Osteocyte (in vitro differentiated cells): ENCODE measurements around the gene ANGPTL4. TPM values are rescaled to one million over a fixed set of nuclear protein-coding genes. Genes with fewer than 3 reads are reported as not detected.
A peak's percentile ranks its signal among the peaks of the same experiment; 100 is the strongest.

ENCODE experiments used
- DNase-seq: peaks from one replicate; pipeline ENCODE4 v3.0.0; 2021; ENCODE audit warnings: mixed read lengths; ENCODE audit not compliant: unreplicated experiment; ENCODE audit errors: extremely low spot score
- H3K27ac Mint-ChIP-seq: one replicate; pipeline ENCODE4 v1.8.0; 2021; ENCODE audit warnings: mild to moderate bottlenecking, mixed read lengths; ENCODE audit not compliant: unreplicated experiment
- H3K27me3 Mint-ChIP-seq: one replicate; pipeline ENCODE4 v1.8.0; 2021; ENCODE audit warnings: mixed read lengths; ENCODE audit not compliant: unreplicated experiment
- H3K36me3 Mint-ChIP-seq: one replicate; pipeline ENCODE4 v1.8.0; 2021; ENCODE audit warnings: mixed read lengths; ENCODE audit not compliant: unreplicated experiment
- H3K4me1 Mint-ChIP-seq: one replicate; pipeline ENCODE4 v1.8.0; 2021; ENCODE audit warnings: mixed read lengths; ENCODE audit not compliant: unreplicated experiment
- H3K4me3 Mint-ChIP-seq: one replicate; pipeline ENCODE4 v1.8.0; 2021; ENCODE audit warnings: mild to moderate bottlenecking, moderate library complexity, mixed read lengths; ENCODE audit not compliant: unreplicated experiment
- H3K9me3 Mint-ChIP-seq: one replicate; pipeline ENCODE4 v1.8.0; 2021; ENCODE audit warnings: mixed read lengths; ENCODE audit not compliant: unreplicated experiment
- CTCF ChIP-seq: fragments of 200-600 bp; sonication (generic); IDR thresholded peaks from 2 replicates; pipeline ENCODE4 v1.5.0; 2021; ENCODE audit warnings: antibody characterized with exemption, mild to moderate bottlenecking, moderate library complexity
- total RNA-seq: library from RNA; stranded (reverse); gene quantifications from 2 replicates; pipeline ENCODE4 v1.2.1, GENCODE V29; 2021

Gene ANGPTL4
- total RNA-seq, 1 donor from 2014 or later, result 8.6 TPM

- peak overlapping the region; percentile 79 for H3K27ac Mint-ChIP-seq
- no peak for TF ChIP-seq CTCF
- H3K9me3 Mint-ChIP-seq, result no peaks in the 10 kb centered on the region
- peaks cover 61% of the 10 kb centered on the region for H3K4me1 Mint-ChIP-seq
- peaks cover 14% of the 10 kb centered on the region for H3K36me3 Mint-ChIP-seq
- DNase-seq, result no peak
- no peaks in the 10 kb centered on the region for H3K27me3 Mint-ChIP-seq
- no peak overlapping the region for H3K4me3 Mint-ChIP-seq
Observed at GRCh38 chr19:8395621-8396082, 31.7 kb downstream of the ANGPTL4 start.

- Mint-ChIP-seq H3K4me3 (no peak overlapping the region), H3K27me3 (no peaks in the 10 kb centered on the region), H3K9me3 (no peaks in the 10 kb centered on the region), H3K27ac (peak overlapping the region; percentile 50), H3K36me3 (peaks cover 14% of the 10 kb centered on the region), H3K4me1 (peaks cover 56% of the 10 kb centered on the region)
- DNase-seq, result no peak
- no peak for TF ChIP-seq CTCF
Observed at GRCh38 chr19:8396185-8396562, 32.2 kb downstream of the ANGPTL4 start.

- peak overlapping the region; percentile 70 for H3K27ac Mint-ChIP-seq
- DNase-seq, result no peak
- peaks cover 14% of the 10 kb centered on the region for H3K36me3 Mint-ChIP-seq
- no peaks in the 10 kb centered on the region for H3K9me3 Mint-ChIP-seq
- H3K4me1 Mint-ChIP-seq, result peaks cover 54% of the 10 kb centered on the region
- H3K27me3 Mint-ChIP-seq, result no peaks in the 10 kb centered on the region
- H3K4me3 Mint-ChIP-seq, result no peak overlapping the region
- TF ChIP-seq CTCF, result peak; percentile 77
Observed at GRCh38 chr19:8396563-8397203, 32.7 kb downstream of the ANGPTL4 start.

- peak overlapping the region; percentile 70 for H3K27ac Mint-ChIP-seq
- H3K9me3 Mint-ChIP-seq, result no peaks in the 10 kb centered on the region
- H3K27me3 Mint-ChIP-seq, result no peaks in the 10 kb centered on the region
- no peak for TF ChIP-seq CTCF
- peaks cover 49% of the 10 kb centered on the region for H3K4me1 Mint-ChIP-seq
- H3K4me3 Mint-ChIP-seq, result no peak overlapping the region
- DNase-seq, result no peak
- peaks cover 14% of the 10 kb centered on the region for H3K36me3 Mint-ChIP-seq
Observed at GRCh38 chr19:8397271-8397670, 33.3 kb downstream of the ANGPTL4 start.

GRCh38 chr19:8397746-8398310, 33.9 kb downstream of the ANGPTL4 start:
- Mint-ChIP-seq H3K4me3 (no peak overlapping the region), H3K27me3 (no peaks in the 10 kb centered on the region), H3K4me1 (peaks cover 47% of the 10 kb centered on the region), H3K9me3 (no peaks in the 10 kb centered on the region), H3K36me3 (peaks cover 17% of the 10 kb centered on the region), H3K27ac (no peak overlapping the region)
- TF ChIP-seq CTCF, result no peak
- DNase-seq, result no peak
